ENCODE results near the gene FAM107B.

FAM107B gene

GRCh38 chr10:14697281-14697680, 77.4 kb downstream of the FAM107B start:
- no peak overlapping the region for H3K4me3 ChIP-seq (ENCODE audit: low read depth, low read length)
- TF ChIP-seq CTCF (IDR thresholded peaks at IDR 0.05; ENCODE audit: insufficient read depth, low read length, missing control alignments), result no peak
- ChIA-PET POLR2A (no interaction called here), CTCF (no interaction called here)
- no peak for DNase-seq (ENCODE audit: low read depth, low spot score)

GRCh38 chr10:14696821-14697220, 77.9 kb downstream of the FAM107B start:
- no peak for DNase-seq (ENCODE audit: low read depth, low spot score)
- H3K4me3 ChIP-seq (ENCODE audit: low read depth, low read length), result no peak overlapping the region
- POLR2A ChIA-PET, result no interaction called here
- TF ChIP-seq CTCF (IDR thresholded peaks at IDR 0.05; ENCODE audit: insufficient read depth, low read length, missing control alignments), result no peak
- CTCF ChIA-PET, result no interaction called here

- no peak for DNase-seq (ENCODE audit: low read depth, low spot score)
- ChIA-PET CTCF (no interaction called here), POLR2A (no interaction called here)
- H3K4me3 ChIP-seq (ENCODE audit: low read depth, low read length), result no peak overlapping the region
- no peak for TF ChIP-seq CTCF (IDR thresholded peaks at IDR 0.05; ENCODE audit: insufficient read depth, low read length, missing control alignments)
These were observed 78.7 kb downstream of the FAM107B start for GRCh38 chr10:14695847-14696480.

GRCh38 chr10:14693891-14694290, 80.8 kb downstream of the FAM107B start:
- DNase-seq (ENCODE audit: low read depth, low spot score), result no peak
- ChIA-PET CTCF (no interaction called here), POLR2A (no interaction called here)
- TF ChIP-seq CTCF (IDR thresholded peaks at IDR 0.05; ENCODE audit: insufficient read depth, low read length, missing control alignments), result no peak
- no peak overlapping the region for H3K4me3 ChIP-seq (ENCODE audit: low read depth, low read length)

GRCh38 chr10:14692344-14693076, 82.2 kb downstream of the FAM107B start:
- DNase-seq (ENCODE audit: low read depth, low spot score), result no peak
- no peak overlapping the region for H3K4me3 ChIP-seq (ENCODE audit: low read depth, low read length)
- TF ChIP-seq CTCF (IDR thresholded peaks at IDR 0.05; ENCODE audit: insufficient read depth, low read length, missing control alignments), result no peak
- ChIA-PET CTCF (no interaction called here), POLR2A (no interaction called here)

GRCh38 chr10:14691359-14691758, 83.3 kb downstream of the FAM107B start:
- TF ChIP-seq CTCF (IDR thresholded peaks at IDR 0.05; ENCODE audit: insufficient read depth, low read length, missing control alignments), result no peak
- H3K4me3 ChIP-seq (ENCODE audit: low read depth, low read length), result no peak overlapping the region
- CTCF ChIA-PET, result no interaction called here
- POLR2A ChIA-PET, result no interaction called here
- DNase-seq (ENCODE audit: low read depth, low spot score), result no peak
